GM19193 (cell line): ENCODE measurements around the gene CACNB3.

Experiments used
- POLR2A ChIP-seq: IDR thresholded peaks from 4 replicates; pipeline ENCODE4 v1.6.1; 2011; ENCODE audit not compliant: insufficient read depth, insufficient read length; ENCODE audit errors: extremely low read depth

CACNB3 gene

GRCh38 chr12:48782457-48783395 is 35.6 kb upstream of the CACNB3 start:
- TF ChIP-seq POLR2A = no peak

- TF ChIP-seq POLR2A = no peak
Observed at GRCh38 chr12:48783432-48783831, 34.9 kb upstream of the CACNB3 start.

GRCh38 chr12:48786591-48787544 is 31.4 kb upstream of the CACNB3 start:
- TF ChIP-seq POLR2A = no peak

DNA sequence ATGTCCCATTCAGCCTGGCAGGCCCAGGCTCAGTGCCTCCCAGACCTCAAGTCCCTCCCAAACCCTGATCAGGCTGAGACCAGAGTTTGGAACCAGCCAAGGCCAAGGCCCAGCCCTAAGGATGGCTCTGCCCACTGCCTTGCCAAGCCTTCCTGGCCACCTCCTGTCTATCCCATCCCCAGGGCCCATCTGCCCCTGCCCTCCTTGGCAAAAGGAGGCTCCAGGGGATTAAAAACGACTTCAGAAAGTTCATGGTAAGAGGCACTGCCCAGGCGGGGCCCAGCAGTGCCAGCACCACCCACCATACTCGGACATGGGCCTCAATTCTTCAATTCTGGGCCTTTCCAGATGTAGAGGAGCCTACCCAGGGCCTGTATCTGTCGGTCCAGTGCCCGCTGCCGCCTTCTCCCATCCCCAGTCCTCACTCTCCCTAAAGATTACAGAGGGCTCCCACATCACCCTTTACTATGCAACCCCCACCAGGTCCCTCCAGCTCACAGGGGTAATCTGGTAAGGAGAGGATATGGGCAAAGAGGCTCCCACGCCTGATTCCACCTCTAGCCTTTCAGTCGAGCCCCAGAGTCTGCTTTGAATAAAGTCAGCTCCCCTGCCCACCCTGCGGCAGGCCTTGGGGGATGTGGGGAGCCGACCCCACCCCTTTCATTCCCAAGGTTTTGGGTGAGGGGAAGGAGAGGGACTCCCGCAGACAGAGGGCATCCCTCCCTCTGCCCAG is 30.3 kb upstream of the CACNB3 start:
- TF ChIP-seq POLR2A = no peak

- TF ChIP-seq POLR2A = no peak
Observed at GRCh38 chr12:48788524-48788853, 29.8 kb upstream of the CACNB3 start.

DNA sequence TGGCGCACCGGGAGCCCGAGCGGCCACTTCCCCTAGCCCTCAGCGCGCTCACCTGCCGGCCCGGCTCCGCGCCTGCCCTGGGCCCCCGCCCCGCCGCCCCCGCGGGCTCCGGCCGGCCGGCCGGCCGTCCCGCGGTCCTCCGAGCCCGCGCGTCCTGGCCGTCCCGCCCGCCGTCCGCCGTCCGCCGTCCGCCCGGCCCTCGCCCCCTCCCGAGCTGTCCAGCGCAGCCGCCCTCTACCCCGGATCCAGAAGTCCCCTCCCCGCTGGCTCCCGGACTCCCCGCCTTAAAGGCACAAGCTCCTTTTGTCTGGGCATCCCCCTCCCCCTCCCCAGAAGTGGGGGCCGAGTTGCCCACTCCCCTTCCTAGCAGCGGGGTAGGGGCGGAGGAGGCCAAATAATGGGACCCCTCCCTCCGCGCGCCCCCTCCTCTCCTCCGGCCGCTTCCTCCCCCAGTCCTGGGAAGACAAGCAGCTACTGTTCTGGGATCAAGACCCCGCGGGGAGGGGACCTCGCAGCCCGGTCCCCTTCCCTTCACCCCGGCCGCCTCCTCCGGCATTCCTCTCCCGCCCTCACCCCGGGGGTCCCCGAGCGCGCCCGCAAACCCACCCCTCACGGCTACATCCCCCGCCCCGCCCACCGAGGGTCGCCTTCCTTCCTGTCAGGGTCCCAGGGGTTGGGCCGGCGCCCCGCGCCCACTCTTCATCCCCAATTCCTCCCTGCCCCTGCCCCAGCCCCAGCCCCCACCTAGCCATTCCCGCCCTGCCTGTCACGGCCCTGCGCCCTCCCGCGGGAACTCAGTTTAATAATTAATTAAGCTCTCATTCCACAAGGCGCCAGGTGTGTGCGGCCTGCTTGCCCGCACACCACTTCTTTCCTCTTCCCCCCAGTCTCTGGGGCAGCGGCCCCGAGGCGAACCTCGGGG is 29.2 kb upstream of the CACNB3 start, which contains the start of gene ADCY6:
Gene ADCY6, minus strand, starts transcription at position 236 of the 922 bp plus-strand sequence. CDS start 5,655 bp downstream, outside the sequence.
- peak; percentile 43 for TF ChIP-seq POLR2A

DNA sequence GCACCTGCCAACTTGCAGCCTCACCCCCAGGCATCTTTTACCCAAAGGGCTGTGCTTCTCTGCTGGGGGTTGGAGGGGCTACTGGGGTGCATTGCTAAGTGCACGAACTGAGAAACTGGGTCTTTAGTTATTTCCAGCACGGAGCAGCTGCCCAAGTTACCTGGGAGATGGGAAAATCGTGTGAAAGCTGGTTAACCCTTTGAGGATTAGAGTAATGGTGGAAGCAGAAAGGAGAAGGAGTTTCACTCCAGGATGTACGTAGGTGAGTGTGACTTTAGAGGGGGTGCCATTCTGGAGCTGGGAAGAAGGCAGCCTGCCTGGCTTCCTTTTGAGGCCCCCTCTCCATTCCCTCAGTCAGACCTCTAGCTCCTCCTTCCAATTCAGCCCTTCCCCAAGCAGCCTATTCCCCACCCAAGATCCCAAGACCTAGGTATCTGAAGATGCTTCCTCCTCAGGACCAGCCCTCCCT is 28.4 kb upstream of the CACNB3 start:
- peak; percentile 4 for TF ChIP-seq POLR2A

- no peak for TF ChIP-seq POLR2A
Observed at GRCh38 chr12:48793696-48794095, 24.6 kb upstream of the CACNB3 start.

DNA sequence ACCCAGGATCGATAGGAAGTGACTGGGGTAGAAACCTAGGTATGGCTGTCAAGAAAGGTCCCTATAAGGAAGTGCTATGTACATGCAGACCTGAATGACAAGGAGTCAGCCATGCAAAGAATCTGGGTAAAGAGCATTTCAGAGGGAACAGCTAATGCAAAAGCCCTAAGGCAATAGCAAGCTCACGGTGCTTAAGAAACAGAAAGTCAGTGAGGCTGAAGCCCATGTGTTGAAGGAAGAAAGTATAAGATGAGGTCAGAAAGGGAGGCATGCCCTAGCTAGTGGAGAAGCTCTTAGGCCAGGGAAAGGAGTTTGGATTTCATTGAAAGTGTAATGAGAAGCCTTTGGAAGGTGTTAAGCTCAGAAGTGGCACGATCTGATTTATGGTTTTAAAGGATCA is 23.4 kb upstream of the CACNB3 start:
- TF ChIP-seq POLR2A = no peak

DNA sequence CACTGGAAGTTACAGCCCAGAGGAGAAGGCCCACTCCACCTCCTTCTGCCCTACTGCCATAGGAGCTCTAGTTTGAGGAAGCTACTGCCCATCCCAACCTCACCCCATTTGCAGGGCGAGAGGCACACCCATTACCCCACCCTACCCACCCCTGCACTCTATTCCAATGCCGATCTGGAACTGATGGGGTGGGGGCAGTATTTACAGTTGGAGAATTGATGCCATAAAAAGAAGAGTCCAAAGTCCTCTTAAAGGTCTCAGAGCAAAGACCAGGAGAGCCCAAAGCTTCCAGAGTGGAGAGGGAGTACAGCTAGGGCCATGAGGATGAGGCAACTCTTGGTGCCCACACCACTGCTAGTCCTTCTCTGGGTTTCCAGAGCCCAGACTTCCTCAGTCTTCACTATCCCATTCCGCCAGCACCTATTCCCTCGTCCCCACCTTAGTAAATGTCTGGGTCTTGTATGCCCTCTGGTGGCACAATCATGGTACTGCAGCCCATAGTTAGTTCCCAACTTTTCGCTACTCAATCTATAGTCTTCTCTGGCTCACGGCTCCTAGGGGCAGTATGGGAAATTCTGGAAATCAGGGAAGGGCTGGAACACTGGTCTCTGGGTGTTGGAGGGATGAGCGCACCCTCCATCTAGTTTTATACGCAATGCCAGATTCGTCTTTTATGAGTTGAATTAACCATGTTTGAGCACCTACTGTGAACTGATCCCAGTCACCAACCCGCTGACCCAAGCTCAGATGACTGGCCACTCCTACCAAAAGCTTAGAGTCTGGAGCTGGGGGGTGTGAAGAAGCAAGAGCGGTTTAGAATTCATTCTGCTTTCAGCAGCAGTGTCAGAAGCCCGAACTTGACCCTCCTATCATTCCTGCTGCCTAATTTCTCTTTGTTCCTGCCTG is 22.5 kb upstream of the CACNB3 start:
- TF ChIP-seq POLR2A = no peak

DNA sequence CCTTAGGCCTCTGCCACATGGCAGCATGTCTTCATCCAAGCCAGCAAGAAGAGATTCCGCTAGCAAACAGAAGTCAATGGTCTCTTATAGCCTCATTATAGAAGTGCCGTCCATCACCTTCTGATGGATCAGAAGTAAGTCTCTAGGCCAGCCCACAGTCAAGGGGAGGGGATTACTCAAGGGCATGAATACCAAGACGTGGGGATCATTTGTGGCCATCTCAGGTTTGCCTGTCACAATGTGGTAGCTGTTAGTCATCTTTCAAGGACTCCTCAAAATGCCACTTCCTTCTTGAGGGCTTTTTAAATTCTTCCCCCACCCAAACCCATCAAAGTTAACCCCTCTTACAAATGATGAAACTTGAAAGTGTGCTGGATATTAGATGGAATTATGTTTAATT is 21.3 kb upstream of the CACNB3 start:
- TF ChIP-seq POLR2A = no peak

DNA sequence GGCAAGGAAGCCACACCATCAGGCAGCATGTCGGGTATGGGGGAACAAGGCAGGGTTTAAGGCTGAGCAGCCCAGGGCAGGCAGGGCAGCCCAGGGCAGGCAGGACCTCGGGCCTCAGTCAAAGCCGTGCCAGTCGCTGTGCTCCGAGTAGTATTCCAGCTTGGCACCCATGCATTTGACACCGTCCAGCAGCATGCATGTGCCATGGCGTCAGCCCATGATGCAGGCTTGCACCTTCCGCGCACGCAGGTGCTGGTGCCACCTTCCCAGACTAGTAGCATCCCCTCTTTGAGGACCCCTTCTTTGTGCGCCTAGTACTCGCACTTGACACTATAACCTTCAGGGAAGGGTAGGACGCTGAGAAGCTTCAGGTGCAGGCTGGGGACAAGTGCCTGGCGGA is 17.8 kb upstream of the CACNB3 start:
- TF ChIP-seq POLR2A = no peak

- TF ChIP-seq POLR2A = no peak
Observed at GRCh38 chr12:48800971-48801370, 17.3 kb upstream of the CACNB3 start.

- TF ChIP-seq POLR2A = no peak
Observed at GRCh38 chr12:48803675-48804074, 14.6 kb upstream of the CACNB3 start.
